Middle frontal gyrus (tissue), 1 donor: ENCODE measurements around the gene CCRL2.

Experiments
- DNase-seq: peaks from one replicate; pipeline ENCODE4 v3.0.0-alpha.2; 2015; ENCODE audit warnings: low spot score; ENCODE audit errors: extremely low spot score

The CCRL2 gene

DNA sequence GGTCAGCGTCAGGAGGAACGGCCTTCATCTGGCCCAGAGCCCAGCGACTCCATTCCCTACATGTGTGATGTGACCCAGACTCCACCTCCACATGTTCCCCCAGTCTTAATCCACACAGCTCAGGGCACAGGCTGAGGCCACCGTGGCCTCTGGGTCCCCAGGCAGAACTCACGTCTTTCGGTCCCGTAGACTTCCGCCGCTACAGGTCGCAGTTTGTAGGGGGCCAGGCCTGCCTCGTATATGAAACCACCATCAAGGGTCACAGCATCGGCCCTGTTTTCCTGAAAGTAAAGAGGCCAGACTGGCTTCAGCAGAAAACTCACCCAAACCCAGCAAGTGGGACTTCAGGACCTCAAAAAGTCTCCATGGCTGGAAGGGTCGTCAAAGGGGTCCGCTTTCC lies 49.1 kb downstream of the CCRL2 start:
- DNase-seq, result no peak
